GM18858 (cell line): Measurements from ENCODE around the gene SPAG9.
"Not testable (repeated sequence)": the region's sequence is repeated elsewhere in the genome, so short reads cannot be mapped to it uniquely, and the experiment has no call there.

Experiments
- ATAC-seq: cut with Tn5 transposase; IDR thresholded peaks from one replicate; pipeline ENCODE4 v1.9.1; 2021; ENCODE audit not compliant: unreplicated experiment

The SPAG9 gene

GRCh38 chr17:50944902-50945720, 175.6 kb downstream of the SPAG9 start:
- ATAC-seq: no peak

- no peak for ATAC-seq
Observed at GRCh38 chr17:50944054-50944901, 176.4 kb downstream of the SPAG9 start.

- ATAC-seq: no peak
Observed at GRCh38 chr17:50943575-50943933, 177.1 kb downstream of the SPAG9 start.

- not testable (repeated sequence) for ATAC-seq
Observed at GRCh38 chr17:50941676-50942048, 179.0 kb downstream of the SPAG9 start.

- no peak for ATAC-seq
Observed at GRCh38 chr17:50939795-50940684, 180.6 kb downstream of the SPAG9 start.

GRCh38 chr17:50939542-50939794, 181.2 kb downstream of the SPAG9 start:
- ATAC-seq: no peak

- no peak for ATAC-seq
Observed at GRCh38 chr17:50938821-50939541, 181.7 kb downstream of the SPAG9 start.

GRCh38 chr17:50935996-50936266, 184.7 kb downstream of the SPAG9 start:
- ATAC-seq: no peak

- no peak for ATAC-seq
Observed at GRCh38 chr17:50935221-50935995, 185.3 kb downstream of the SPAG9 start.

- ATAC-seq: no peak
Observed at GRCh38 chr17:50934672-50935220, 185.9 kb downstream of the SPAG9 start.

GRCh38 chr17:50934161-50934560, 186.5 kb downstream of the SPAG9 start:
- no peak for ATAC-seq

- no peak for ATAC-seq
Observed at GRCh38 chr17:50931144-50931908, 189.3 kb downstream of the SPAG9 start.

GRCh38 chr17:50928646-50929045, 192.0 kb downstream of the SPAG9 start:
- ATAC-seq: no peak

- ATAC-seq: no peak
Observed at GRCh38 chr17:50927287-50927686, 193.4 kb downstream of the SPAG9 start.

- no peak for ATAC-seq
Observed at GRCh38 chr17:50926523-50926922, 194.1 kb downstream of the SPAG9 start.

GRCh38 chr17:50925296-50925891, 195.3 kb downstream of the SPAG9 start:
- no peak for ATAC-seq

GRCh38 chr17:50924800-50925199, 195.9 kb downstream of the SPAG9 start:
- no peak for ATAC-seq

- ATAC-seq: no peak
Observed at GRCh38 chr17:50924300-50924699, 196.4 kb downstream of the SPAG9 start.

- ATAC-seq: no peak
Observed at GRCh38 chr17:50923611-50924010, 197.1 kb downstream of the SPAG9 start.
